HG02623 (cell line): ENCODE measurements around the gene RAPGEF4.

Experiments
- ATAC-seq: cut with Tn5 transposase; IDR thresholded peaks from one replicate; pipeline ENCODE4 v1.9.1; 2021; ENCODE audit warnings: moderate library complexity; ENCODE audit not compliant: unreplicated experiment

Gene RAPGEF4

DNA sequence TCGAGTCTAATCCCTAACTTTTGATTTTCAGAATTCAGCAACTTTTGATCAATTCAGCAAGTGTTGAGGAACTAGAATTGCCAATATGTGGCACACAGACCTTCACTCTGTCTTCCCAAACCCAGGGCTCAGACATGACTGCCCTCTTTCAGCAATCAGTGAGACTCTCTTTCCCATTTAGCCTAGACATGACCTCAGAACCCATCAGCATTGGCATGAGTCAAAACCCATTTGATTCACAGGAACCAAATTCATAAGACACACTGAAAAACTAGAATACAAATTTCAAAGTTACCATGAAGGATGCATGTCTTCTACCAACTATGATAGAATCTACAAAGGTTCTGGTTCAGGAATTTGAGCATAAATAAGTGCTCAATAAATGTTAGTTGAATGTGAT, 226.4 kb downstream of the RAPGEF4 start:
- ATAC-seq, result no peak

GRCh38 chr2:172962824-172963223, 227.2 kb downstream of the RAPGEF4 start:
- ATAC-seq, result no peak

DNA sequence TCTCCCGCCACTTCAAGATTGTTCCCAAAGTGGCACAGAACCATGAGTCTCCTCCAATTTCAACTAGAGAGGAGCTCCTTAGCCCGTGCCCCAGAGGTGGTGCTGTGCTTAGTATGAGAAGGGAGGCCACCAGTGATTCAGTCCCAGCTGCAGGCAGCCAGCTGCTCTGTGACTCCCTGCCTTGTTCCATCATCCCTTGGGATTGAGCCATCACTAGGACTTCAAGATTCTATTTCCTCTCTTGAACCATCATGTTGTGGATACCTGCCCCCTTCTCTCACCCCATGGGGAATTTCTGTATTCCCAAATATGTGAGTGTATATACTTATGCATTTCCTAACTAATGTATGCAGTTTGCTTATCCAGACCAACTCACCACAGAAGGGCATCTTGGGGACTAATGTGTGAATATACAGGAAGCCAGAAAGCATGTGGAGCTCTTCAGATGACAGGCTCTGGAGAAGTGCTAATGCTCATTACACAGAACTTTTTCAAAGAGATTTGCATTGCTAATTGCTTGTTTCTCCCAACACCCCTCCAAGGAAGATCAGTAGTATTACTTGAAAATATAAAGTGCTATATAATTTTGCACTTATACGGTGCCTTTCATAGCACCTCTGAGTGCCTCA, 229.0 kb downstream of the RAPGEF4 start:
- ATAC-seq, result no peak

- no peak for ATAC-seq
Measured at GRCh38 chr2:172965433-172966212, 230.0 kb downstream of the RAPGEF4 start.

DNA sequence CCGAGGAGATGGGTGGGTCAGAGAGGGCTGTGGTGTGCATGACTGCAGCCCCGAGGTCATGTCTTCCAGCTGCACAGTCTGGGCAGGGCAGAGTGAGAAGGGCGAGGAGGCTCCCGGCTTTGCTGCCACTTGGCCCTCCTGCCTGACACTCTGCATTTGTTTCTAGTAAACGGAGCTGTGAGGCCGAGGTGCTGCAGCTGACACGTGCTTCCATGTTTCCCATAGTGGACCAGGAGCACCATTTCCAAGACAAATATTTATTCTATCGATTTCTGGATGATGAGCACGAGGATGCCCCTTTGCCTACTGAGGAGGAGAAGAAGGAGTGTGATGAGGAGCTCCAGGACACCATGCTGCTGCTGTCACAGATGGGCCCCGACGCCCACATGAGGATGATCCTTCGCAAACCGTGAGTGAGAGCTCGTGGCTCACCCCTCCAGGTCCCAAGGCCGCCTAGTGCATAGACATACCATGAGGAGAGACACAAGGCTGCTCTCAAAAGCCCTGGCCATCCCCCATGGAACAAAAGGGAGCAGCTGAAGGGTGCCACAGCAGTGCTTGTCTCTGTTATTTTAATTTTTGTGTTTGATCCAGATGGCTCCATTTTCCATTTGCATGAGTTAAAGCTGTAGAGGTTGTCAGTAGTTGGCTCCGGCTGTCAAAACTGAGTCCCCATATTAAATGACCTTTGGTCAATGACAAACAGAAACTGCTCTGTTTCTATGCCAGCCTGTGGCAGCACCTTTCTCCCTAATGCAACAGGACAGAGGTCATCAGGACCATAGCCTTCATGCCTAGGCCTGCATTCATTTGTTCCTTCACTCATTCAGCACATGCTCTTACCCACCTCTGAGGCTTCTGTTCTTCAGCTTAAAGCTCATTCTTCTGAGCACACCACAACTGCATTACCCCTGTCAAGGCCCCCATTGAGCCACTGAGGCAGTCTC, 231.7 kb downstream of the RAPGEF4 start:
- ATAC-seq, result no peak

- ATAC-seq, result no peak
Measured at GRCh38 chr2:172968061-172968469, 232.4 kb downstream of the RAPGEF4 start.

- no peak for ATAC-seq
Measured at GRCh38 chr2:172969166-172969565, 233.5 kb downstream of the RAPGEF4 start.

DNA sequence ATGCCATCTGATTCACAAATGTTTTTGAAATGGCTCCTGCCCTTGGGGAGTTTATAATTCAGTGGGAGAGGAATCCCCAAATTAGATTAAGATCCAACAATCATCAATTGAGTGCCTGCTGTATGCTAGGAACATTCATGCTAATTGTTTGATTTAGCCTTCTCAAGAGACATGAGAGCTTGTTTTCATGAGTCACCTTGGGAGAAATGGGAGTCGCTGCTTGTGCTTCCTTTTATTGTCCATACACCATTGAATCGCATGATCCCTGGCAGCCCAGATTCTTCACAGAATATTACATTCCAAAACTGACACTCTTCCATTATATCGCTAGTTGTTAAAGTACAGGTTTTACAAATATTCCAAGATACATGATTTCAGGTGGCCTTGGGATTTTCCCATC, 234.0 kb downstream of the RAPGEF4 start:
- ATAC-seq, result no peak

- ATAC-seq, result no peak
Measured at GRCh38 chr2:172970660-172971059, 235.0 kb downstream of the RAPGEF4 start.

- no peak for ATAC-seq
Measured at GRCh38 chr2:172972005-172972619, 236.5 kb downstream of the RAPGEF4 start.

- ATAC-seq, result no peak
Measured at GRCh38 chr2:172974762-172975161, 239.1 kb downstream of the RAPGEF4 start.

DNA sequence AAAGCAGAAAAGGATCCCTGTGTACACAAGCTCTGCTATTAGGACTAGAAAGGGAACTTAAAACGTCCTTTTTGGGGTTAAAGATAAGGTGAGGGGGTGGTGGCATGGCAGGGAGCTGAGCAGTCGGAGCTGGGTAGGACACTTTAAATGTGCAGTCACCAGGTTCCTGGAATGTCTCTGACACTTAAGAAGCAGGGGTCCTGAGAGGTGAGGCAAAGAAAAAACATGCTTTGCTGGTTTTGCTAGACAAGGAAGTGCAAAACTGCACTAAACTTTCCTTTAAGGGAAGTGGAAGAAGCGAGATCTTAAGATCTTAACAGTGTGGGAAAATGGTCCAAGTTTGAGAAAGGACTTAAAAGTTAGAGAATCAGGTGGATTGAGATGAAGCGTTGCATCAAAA, 240.5 kb downstream of the RAPGEF4 start:
- no peak for ATAC-seq

GRCh38 chr2:172976816-172977215, 241.2 kb downstream of the RAPGEF4 start:
- no peak for ATAC-seq

DNA sequence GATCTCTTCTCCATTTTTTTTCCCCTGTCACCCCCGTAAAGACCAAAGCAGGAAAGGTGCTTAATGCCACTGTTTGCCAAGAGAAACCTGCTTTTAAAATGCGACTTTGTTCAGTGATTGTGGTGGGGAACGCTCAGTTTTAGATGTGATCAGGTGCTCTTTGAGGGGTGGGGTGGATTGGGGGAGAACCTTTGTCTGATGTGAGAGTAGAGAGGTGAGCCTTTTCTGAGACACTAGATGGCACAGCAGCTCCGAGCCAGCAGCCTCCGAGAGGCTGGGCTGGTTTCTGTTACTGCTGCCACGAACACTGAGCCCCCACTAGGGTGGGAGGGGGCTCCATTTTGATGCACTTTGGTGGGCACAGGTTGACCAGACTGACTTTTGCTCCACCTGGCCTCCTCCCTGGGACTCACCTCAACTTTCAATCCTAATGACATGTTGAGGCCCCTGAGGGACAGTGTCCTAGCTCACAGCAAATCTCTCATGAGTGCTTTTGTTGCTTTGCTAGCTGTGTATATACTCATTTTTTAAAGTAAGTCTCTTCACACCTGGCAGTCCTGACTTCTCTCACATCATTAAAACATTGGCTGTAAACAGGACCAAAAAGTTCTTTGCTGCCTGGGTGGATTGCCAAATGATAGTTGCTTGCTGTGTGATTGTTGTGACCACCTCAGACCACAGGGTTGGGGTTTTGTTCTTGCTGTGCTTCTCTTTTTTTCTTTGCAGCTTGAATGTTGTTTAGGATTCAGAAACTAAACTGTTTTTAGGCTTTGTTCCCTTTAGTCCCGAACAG, 241.8 kb downstream of the RAPGEF4 start:
- ATAC-seq, result no peak

DNA sequence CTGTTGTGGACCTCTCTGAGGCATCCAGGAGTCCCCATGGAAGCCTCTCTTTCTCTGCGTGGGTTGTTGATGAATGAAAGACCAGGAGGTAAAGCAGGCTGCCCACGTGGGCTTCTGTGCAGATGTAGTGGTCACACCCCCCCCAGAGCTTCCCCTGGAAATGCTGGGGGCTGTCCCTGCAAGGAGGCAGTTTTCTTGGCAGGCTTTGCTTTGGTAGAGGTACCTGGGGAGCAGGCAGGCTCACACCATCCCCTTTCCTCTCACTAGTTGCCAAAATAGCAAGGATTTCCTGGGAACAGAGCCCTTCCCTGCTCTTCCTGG, 242.4 kb downstream of the RAPGEF4 start:
- no peak for ATAC-seq

DNA sequence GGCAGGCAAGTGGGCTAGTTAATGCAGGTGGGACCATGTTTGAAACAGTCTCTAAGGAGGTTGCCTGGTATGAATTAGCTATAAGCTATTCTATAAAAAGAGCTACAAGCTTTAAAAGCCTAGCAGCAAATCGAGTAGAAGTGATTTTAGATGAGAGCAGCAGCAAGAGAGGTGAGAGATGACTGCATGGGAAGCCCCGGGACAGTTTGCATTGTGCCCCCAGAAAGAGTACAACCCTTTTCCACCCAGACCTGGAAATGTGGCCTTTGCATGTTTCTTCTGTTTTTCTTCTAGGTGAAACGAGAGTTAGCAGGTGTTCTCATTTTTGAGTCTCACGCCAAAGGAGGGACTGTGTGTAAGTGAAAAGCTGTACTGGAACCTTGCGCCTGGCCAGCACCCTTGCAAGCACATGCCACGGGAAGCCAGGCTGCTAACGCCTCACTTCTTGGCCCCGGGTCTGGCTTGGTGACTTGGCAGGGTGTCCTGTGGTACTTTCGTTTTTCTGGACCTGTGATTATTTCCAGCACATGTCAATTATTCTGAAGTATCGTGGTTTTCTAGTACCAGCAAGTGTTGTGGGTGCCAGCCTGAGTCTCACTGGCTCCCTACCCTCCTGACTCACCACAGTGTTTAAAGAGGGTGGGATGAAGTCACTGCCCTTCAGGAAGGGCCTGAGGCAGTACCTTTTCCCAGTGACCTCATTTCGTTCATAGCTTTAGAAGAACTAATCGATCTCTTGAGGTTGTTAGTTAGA, 249.7 kb downstream of the RAPGEF4 start:
- no peak for ATAC-seq

- ATAC-seq, result no peak
Measured at GRCh38 chr2:172986040-172986439, 250.4 kb downstream of the RAPGEF4 start.

- no peak for ATAC-seq
Measured at GRCh38 chr2:172988728-172989127, 253.1 kb downstream of the RAPGEF4 start.

DNA sequence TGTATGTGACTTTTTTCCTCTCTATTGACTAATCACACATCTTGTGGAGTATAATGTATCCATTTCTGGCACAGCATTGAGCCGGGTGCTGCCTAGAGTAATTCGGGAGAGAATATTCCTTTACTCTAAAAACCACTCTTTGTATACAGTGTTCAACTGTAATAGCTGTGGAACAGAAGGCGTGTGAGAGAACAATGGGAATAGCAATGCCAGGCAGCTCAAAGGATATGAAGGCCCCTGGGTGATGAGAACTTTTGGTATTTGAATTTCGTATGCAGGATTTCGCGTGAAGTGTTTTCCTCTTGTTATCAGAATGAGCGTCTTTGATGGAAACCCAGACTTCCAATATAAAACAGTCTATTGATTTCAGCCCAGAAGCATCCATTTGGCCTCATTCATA, 255.4 kb downstream of the RAPGEF4 start:
- no peak for ATAC-seq

- ATAC-seq, result no peak
Measured at GRCh38 chr2:172993139-172993538, 257.5 kb downstream of the RAPGEF4 start.
